Measurements from ENCODE around the gene LRATD1. TPM values are rescaled to one million over a fixed set of nuclear protein-coding genes. Genes with fewer than 3 reads are reported as not detected.

LRATD1 gene
- total RNA-seq, 1 donor from 2014 or later: 1.9 TPM

DNA sequence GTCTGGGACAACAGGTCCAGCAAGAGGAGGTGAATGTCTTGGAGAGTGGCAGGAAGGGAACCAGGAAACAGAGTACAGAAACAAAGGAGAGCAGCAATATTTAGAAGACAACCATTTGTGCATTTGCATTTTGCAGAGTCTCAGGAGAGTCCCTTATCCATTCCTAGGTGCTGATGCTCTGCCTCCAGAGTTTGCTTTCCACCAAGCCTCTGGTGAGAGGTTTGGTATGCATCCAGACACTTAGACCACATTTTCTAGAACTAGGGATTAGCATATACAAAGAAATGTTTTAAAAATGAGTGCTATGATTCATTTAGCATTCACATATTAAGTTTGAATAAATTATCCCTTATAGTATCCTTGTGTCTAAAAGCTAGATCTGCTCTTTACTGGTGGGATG, 18.5 kb upstream of the LRATD1 start:
- DNase-seq (ENCODE audit: low spot score): no peak
- Mint-ChIP-seq H3K9me3 (no peaks in the 10 kb centered on the region), H3K4me1 (no peaks in the 10 kb centered on the region), H3K27ac (no peak overlapping the region), H3K27me3 (ENCODE audit: insufficient read depth, low read depth) (no peaks in the 10 kb centered on the region), H3K36me3 (no peaks in the 10 kb centered on the region), H3K4me3 (no peak overlapping the region)
- Histone ChIP-seq H3F3A (ENCODE audit: low read depth) (no peaks in the 10 kb centered on the region), H2AFZ (replicated peaks) (no peak overlapping the region), H3K4me2 (no peak overlapping the region), H3K79me2 (ENCODE audit: low read depth) (no peaks in the 10 kb centered on the region), H4K20me1 (ENCODE audit: low read depth) (no peaks in the 10 kb centered on the region), H3K27ac (no peak overlapping the region), H3K9ac (no peak overlapping the region), H3K4me1 (no peaks in the 10 kb centered on the region), H3K4me3 (no peak overlapping the region), H3K9me3 (ENCODE audit: low read depth) (no peaks in the 10 kb centered on the region), H3K36me3 (no peaks in the 10 kb centered on the region), H3K27me3 (no peaks in the 10 kb centered on the region)
- no peak for TF ChIP-seq EZH2 (IDR thresholded peaks at IDR 0.05)

DNA sequence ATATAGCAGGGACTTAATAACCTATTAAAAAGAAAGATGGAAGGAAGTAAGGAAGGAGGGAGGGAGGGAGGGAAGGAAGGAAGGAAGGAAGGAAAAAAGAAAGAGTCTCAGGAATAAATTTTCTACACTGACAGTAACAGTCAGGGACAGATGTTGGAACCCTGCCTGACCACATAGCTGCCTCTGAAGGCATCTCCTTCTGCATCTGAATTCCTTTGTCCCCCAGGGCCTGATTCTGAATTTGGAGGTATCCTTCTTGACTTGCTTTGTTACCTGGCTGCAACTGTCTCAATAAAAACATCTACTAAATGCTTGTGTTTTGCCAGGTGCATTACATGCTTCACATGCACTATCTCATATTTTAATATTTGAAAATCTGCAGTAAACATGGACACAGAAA, 17.4 kb upstream of the LRATD1 start:
- H3F3A ChIP-seq (ENCODE audit: low read depth): no peaks in the 10 kb centered on the region

DNA sequence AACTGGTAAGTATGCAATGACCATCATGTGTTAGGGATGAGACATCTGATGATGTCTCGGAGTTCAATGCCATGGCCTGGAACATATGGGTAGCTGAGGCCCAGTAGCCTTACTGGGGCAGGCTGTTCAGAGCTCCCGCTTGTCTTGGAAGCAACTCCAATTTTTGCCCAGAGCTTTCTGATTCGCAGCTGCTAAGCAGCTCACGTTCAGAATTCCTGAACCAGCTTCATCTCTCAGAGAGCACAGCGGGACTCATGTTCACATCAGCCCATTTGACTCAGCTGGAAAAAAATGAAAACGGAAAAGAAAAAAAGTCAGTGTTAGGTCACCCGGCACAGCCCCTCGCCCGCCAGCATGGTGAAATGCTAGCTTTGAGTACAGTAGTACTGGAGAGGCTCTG, 16.8 kb upstream of the LRATD1 start:
- Histone ChIP-seq H3K4me3 (no peak overlapping the region), H3K27ac (no peak overlapping the region), H3K27me3 (no peaks in the 10 kb centered on the region), H3K4me2 (no peak overlapping the region), H3K9ac (no peak overlapping the region), H3K36me3 (no peaks in the 10 kb centered on the region), H3K9me3 (ENCODE audit: low read depth) (no peaks in the 10 kb centered on the region), H3K4me1 (no peaks in the 10 kb centered on the region), H4K20me1 (ENCODE audit: low read depth) (no peaks in the 10 kb centered on the region), H3F3A (ENCODE audit: low read depth) (no peaks in the 10 kb centered on the region), H3K79me2 (ENCODE audit: low read depth) (no peaks in the 10 kb centered on the region), H2AFZ (replicated peaks) (no peak overlapping the region)
- Mint-ChIP-seq H3K9me3 (no peaks in the 10 kb centered on the region), H3K36me3 (no peaks in the 10 kb centered on the region), H3K27me3 (ENCODE audit: insufficient read depth, low read depth) (no peaks in the 10 kb centered on the region), H3K27ac (no peak overlapping the region), H3K4me3 (no peak overlapping the region), H3K4me1 (no peaks in the 10 kb centered on the region)
- DNase-seq (ENCODE audit: low spot score): no peak
- TF ChIP-seq, protein P1, sequence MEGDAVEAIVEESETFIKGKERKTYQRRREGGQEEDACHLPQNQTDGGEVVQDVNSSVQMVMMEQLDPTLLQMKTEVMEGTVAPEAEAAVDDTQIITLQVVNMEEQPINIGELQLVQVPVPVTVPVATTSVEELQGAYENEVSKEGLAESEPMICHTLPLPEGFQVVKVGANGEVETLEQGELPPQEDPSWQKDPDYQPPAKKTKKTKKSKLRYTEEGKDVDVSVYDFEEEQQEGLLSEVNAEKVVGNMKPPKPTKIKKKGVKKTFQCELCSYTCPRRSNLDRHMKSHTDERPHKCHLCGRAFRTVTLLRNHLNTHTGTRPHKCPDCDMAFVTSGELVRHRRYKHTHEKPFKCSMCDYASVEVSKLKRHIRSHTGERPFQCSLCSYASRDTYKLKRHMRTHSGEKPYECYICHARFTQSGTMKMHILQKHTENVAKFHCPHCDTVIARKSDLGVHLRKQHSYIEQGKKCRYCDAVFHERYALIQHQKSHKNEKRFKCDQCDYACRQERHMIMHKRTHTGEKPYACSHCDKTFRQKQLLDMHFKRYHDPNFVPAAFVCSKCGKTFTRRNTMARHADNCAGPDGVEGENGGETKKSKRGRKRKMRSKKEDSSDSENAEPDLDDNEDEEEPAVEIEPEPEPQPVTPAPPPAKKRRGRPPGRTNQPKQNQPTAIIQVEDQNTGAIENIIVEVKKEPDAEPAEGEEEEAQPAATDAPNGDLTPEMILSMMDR (IDR thresholded peaks at IDR 0.05): no peak
- no peak for TF ChIP-seq EZH2phosphoT487 (IDR thresholded peaks at IDR 0.05)
- TF ChIP-seq EZH2 (IDR thresholded peaks at IDR 0.05): no peak

More for the DNA sequence above, 17.4 kb upstream of the LRATD1 start:
- Mint-ChIP-seq H3K9me3 (no peaks in the 10 kb centered on the region), H3K4me1 (no peaks in the 10 kb centered on the region), H3K36me3 (no peaks in the 10 kb centered on the region), H3K27me3 (ENCODE audit: insufficient read depth, low read depth) (no peaks in the 10 kb centered on the region), H3K4me3 (no peak overlapping the region), H3K27ac (no peak overlapping the region)
- Histone ChIP-seq H3K9ac (no peak overlapping the region), H3K4me2 (no peak overlapping the region), H3K27me3 (no peaks in the 10 kb centered on the region), H3K4me1 (no peaks in the 10 kb centered on the region), H3K79me2 (ENCODE audit: low read depth) (no peaks in the 10 kb centered on the region), H4K20me1 (ENCODE audit: low read depth) (no peaks in the 10 kb centered on the region), H3K27ac (no peak overlapping the region), H3K9me3 (ENCODE audit: low read depth) (no peaks in the 10 kb centered on the region), H3K36me3 (no peaks in the 10 kb centered on the region), H3K4me3 (no peak overlapping the region), H2AFZ (replicated peaks) (no peak overlapping the region)
- DNase-seq (ENCODE audit: low spot score): no peak
- TF ChIP-seq EZH2 (IDR thresholded peaks at IDR 0.05) (no peak), EZH2phosphoT487 (IDR thresholded peaks at IDR 0.05) (no peak)
- TF ChIP-seq, protein P1 (IDR thresholded peaks at IDR 0.05): no peak

DNA sequence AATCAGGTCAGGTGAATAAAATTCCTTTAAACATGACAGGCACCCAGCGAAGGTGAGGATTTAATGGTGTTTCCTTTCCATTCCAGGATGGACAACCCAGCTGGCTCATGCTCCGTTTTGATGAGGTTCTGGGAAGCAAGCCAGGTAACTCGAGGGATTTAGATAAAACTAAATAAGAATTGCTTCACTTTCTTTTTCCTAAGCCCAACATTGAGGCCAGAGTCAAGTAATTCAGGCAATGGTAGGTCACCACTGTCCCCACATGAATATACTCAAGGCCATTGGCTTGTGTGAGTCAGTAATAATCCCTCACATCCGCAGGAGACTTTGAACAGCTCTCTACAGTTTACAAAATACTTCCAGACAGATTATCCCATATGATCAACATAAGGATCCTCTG, 16.2 kb upstream of the LRATD1 start:
- no peaks in the 10 kb centered on the region for H3K9me3 Mint-ChIP-seq
- no peak overlapping the region for H3K27ac ChIP-seq
- no peak overlapping the region for H3K4me2 ChIP-seq
- H3K27ac Mint-ChIP-seq: no peak overlapping the region
- DNase-seq (ENCODE audit: low spot score): no peak
- no peak overlapping the region for H3K4me3 ChIP-seq
- no peaks in the 10 kb centered on the region for H3K9me3 ChIP-seq (ENCODE audit: low read depth)
- no peaks in the 10 kb centered on the region for H4K20me1 ChIP-seq (ENCODE audit: low read depth)
- no peak for TF ChIP-seq EZH2 (IDR thresholded peaks at IDR 0.05)
- TF ChIP-seq, protein P1 (IDR thresholded peaks at IDR 0.05): no peak
- TF ChIP-seq EZH2phosphoT487 (IDR thresholded peaks at IDR 0.05): no peak
- no peaks in the 10 kb centered on the region for H3K4me1 ChIP-seq
- no peak overlapping the region for H3K4me3 Mint-ChIP-seq
- no peaks in the 10 kb centered on the region for H3K27me3 ChIP-seq
- H3K9ac ChIP-seq: no peak overlapping the region
- no peaks in the 10 kb centered on the region for H3K36me3 ChIP-seq
- H3K27me3 Mint-ChIP-seq (ENCODE audit: insufficient read depth, low read depth): peaks cover 2% of the 10 kb centered on the region
- H3F3A ChIP-seq (ENCODE audit: low read depth): no peaks in the 10 kb centered on the region
- no peak overlapping the region for H2AFZ ChIP-seq (replicated peaks)
- no peaks in the 10 kb centered on the region for H3K79me2 ChIP-seq (ENCODE audit: low read depth)
- H3K4me1 Mint-ChIP-seq: no peaks in the 10 kb centered on the region
- no peaks in the 10 kb centered on the region for H3K36me3 Mint-ChIP-seq

All from neural progenitor cell (in vitro differentiated cells).